ENCODE data around the gene SPATS2L. TPM values are rescaled to one million over a fixed set of nuclear protein-coding genes. Genes with fewer than 3 reads are reported as not detected.

Gene SPATS2L
- total and polyA plus RNA-seq, 2 of the 13 experiments (the other 11 are each of a cell fraction or from before 2014, with no cell fraction given) = 154 to 212 TPM

DNA sequence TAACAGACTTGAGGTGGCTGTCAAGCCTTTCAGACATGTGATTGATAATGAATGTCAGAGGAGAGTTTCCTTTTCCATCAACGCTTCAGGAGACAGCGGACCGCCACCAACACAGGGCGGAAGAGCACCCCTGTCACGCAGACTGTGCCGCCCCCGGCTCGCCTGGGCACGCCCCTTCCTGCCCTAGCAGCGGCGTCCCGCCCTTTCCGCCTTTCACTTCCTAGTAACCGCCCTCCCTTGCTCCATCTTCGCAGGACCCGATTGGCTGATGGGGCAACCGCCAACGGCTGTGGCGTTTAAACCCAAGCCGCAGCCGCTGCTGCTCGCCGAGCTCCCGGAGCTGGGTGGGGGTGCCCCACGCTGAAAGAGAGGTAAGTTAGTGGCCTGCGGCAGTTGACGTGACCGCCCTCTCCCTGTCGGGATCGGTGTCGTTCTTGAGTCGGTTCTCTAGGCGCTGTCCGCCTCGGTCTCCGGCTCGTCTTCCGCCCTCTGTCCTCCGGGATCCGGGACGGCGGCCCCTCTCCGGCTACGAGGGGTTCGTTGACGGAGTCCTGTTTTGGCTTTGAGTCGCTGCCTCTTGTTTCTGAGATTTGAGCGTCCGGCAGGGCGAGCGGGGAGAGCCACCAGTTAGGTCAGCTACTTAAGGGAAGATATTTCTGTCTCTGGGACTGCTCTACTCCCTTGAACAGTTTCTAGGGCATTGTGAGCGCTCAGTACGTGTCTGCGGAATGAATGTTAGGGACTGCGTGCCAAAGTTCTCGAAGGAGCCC lies 219.6 kb downstream of the SPATS2L start, which contains the start of gene SGO2 (continued):
- no peak for TF ChIP-seq ZFAT (CRISPR knock-in tag; conservative IDR thresholded peaks at IDR 0.05)
- TF ChIP-seq, protein P1, sequence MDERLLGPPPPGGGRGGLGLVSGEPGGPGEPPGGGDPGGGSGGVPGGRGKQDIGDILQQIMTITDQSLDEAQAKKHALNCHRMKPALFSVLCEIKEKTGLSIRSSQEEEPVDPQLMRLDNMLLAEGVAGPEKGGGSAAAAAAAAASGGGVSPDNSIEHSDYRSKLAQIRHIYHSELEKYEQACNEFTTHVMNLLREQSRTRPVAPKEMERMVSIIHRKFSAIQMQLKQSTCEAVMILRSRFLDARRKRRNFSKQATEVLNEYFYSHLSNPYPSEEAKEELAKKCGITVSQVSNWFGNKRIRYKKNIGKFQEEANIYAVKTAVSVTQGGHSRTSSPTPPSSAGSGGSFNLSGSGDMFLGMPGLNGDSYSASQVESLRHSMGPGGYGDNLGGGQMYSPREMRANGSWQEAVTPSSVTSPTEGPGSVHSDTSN (CRISPR knock-in tag; IDR thresholded peaks at IDR 0.05) = no peak; the same call in 1 of the 2 replicates
- peak; percentile 84 for TF ChIP-seq ZNF232 (CRISPR knock-in tag; IDR thresholded peaks at IDR 0.05; ENCODE audit: borderline replicate concordance)
- peak; percentile 66; the same call in 1 of the 2 replicates for TF ChIP-seq ZNF451 (CRISPR knock-in tag; IDR thresholded peaks at IDR 0.05)
- TF ChIP-seq HOXA7 (CRISPR knock-in tag; IDR thresholded peaks at IDR 0.05) = no peak
- TF ChIP-seq ZNF788 (CRISPR knock-in tag; IDR thresholded peaks at IDR 0.05; ENCODE audit: borderline replicate concordance) = peak; percentile 94; the same call in 1 of the 2 replicates
- peak; percentile 21; the same call in 1 of the 2 replicates for TF ChIP-seq STAG1 (CRISPR knock-in tag; IDR thresholded peaks at IDR 0.05)
- TF ChIP-seq, protein P2, sequence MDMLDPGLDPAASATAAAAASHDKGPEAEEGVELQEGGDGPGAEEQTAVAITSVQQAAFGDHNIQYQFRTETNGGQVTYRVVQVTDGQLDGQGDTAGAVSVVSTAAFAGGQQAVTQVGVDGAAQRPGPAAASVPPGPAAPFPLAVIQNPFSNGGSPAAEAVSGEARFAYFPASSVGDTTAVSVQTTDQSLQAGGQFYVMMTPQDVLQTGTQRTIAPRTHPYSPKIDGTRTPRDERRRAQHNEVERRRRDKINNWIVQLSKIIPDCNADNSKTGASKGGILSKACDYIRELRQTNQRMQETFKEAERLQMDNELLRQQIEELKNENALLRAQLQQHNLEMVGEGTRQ (IDR thresholded peaks at IDR 0.05; ENCODE audit: low read depth, low read length) = no peak
- TF ChIP-seq, protein P2 (CRISPR knock-in tag; IDR thresholded peaks at IDR 0.05; ENCODE audit: borderline replicate concordance) = no peak
- 0 out of 2 replicates have a peak, but pooled peaks have one; percentile 61 for TF ChIP-seq ZNF253 (CRISPR knock-in tag; IDR thresholded peaks at IDR 0.05; ENCODE audit: borderline replicate concordance)
- TF ChIP-seq DMAP1 (CRISPR knock-in tag; IDR thresholded peaks at IDR 0.05) = peak; percentile 96
- TF ChIP-seq ZNF816 (CRISPR knock-in tag; IDR thresholded peaks at IDR 0.05; ENCODE audit: borderline replicate concordance) = peak; percentile 93; the same call in 1 of the 2 replicates
- TF ChIP-seq NCOR1 (IDR thresholded peaks at IDR 0.05; ENCODE audit: borderline replicate concordance, low read length) = no peak; the same call in 1 of the 2 replicates
- TF ChIP-seq NFKB2 (CRISPR knock-in tag; IDR thresholded peaks at IDR 0.05; ENCODE audit: borderline replicate concordance) = peak; percentile 91; the same call in 1 of the 2 replicates
- peak; percentile 86 for TF ChIP-seq CENPT (CRISPR knock-in tag; IDR thresholded peaks at IDR 0.05; ENCODE audit: low read depth)
- peak; percentile 99 for TF ChIP-seq ATF7-NPFF (CRISPR knock-in tag; IDR thresholded peaks at IDR 0.05; ENCODE audit: low read depth)
- peak; percentile 54 for TF ChIP-seq JARID2 (CRISPR knock-in tag; IDR thresholded peaks at IDR 0.05; ENCODE audit: insufficient replicate concordance)
- TF ChIP-seq TBP (CRISPR knock-in tag; IDR thresholded peaks at IDR 0.05) = no peak
- TF ChIP-seq, protein P3, sequence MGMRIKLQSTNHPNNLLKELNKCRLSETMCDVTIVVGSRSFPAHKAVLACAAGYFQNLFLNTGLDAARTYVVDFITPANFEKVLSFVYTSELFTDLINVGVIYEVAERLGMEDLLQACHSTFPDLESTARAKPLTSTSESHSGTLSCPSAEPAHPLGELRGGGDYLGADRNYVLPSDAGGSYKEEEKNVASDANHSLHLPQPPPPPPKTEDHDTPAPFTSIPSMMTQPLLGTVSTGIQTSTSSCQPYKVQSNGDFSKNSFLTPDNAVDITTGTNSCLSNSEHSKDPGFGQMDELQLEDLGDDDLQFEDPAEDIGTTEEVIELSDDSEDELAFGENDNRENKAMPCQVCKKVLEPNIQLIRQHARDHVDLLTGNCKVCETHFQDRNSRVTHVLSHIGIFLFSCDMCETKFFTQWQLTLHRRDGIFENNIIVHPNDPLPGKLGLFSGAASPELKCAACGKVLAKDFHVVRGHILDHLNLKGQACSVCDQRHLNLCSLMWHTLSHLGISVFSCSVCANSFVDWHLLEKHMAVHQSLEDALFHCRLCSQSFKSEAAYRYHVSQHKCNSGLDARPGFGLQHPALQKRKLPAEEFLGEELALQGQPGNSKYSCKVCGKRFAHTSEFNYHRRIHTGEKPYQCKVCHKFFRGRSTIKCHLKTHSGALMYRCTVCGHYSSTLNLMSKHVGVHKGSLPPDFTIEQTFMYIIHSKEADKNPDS (CRISPR knock-in tag; IDR thresholded peaks at IDR 0.05) = no peak
- TF ChIP-seq, protein P4, sequence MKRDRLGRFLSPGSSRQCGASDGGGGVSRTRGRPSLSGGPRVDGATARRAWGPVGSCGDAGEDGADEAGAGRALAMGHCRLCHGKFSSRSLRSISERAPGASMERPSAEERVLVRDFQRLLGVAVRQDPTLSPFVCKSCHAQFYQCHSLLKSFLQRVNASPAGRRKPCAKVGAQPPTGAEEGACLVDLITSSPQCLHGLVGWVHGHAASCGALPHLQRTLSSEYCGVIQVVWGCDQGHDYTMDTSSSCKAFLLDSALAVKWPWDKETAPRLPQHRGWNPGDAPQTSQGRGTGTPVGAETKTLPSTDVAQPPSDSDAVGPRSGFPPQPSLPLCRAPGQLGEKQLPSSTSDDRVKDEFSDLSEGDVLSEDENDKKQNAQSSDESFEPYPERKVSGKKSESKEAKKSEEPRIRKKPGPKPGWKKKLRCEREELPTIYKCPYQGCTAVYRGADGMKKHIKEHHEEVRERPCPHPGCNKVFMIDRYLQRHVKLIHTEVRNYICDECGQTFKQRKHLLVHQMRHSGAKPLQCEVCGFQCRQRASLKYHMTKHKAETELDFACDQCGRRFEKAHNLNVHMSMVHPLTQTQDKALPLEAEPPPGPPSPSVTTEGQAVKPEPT (CRISPR knock-in tag; IDR thresholded peaks at IDR 0.05; ENCODE audit: low read depth) = peak; percentile 68; the same call in 1 of the 2 replicates
- TF ChIP-seq RAD21 (CRISPR knock-in tag; IDR thresholded peaks at IDR 0.05) = peak; percentile 55
- no peak for TF ChIP-seq ZNF326 (CRISPR knock-in tag; IDR thresholded peaks at IDR 0.05; ENCODE audit: borderline replicate concordance)
